K562 (cell line): ENCODE results near the gene MPPED1. TPM values are rescaled to one million over a fixed set of nuclear protein-coding genes. Genes with fewer than 3 reads are reported as not detected.

Experiments
- ATAC-seq: fragments of 200-7000 bp; cut with Tn5 transposase; 3 replicates; pipeline ENCODE4 v1.9.1; 2020; ENCODE audit warnings: moderate library complexity
- BruUV-seq: library from RNA; stranded (reverse); fragments of 400-500 nt; replicated peaks from 2 replicates; lab custom pipeline; 2021; lab: Mats Ljungman, UMichigan
- CTCF ChIA-PET: fragments of 300-600 bp; formaldehyde crosslinking; extraction: SDS; loops from one replicate; lab custom pipeline; 2021; ENCODE audit warnings: low intra/inter-chr PET ratio; lab: Yijun Ruan, JAX
- POLR2A ChIA-PET: fragments of 300-600, 350-650 bp; sonication (Branson Sonifier 250); formaldehyde crosslinking; extraction: SDS; loops from one replicate; lab custom pipeline; 2021; ENCODE audit warnings: antibody characterized with exemption, inconsistent platforms; lab: Yijun Ruan, JAX
- DNase-seq, 4 experiments: peaks; one replicate each; pipeline versions ENCODE4 v3.0.0 to v3.0.0-alpha.2; 2011 to 2018; ENCODE audit warnings: low spot score in 3 of 4, mixed read lengths in 3 of 4; ENCODE audit errors: extremely low read depth in 1 of 4
- FAIRE-seq: peaks from 2 replicates; lab custom pipeline; 2011; peaks lifted over from hg19 to GRCh38; lab: Jason Lieb, UNC
- H2AFZ ChIP-seq: 2 replicates; pipeline ENCODE4 v1.6.0; 2011; ENCODE audit warnings: low read depth, low read length, control low read depth, inconsistent platforms
- H3K27ac ChIP-seq: fragments of 200-600 bp; 3 replicates; pipeline ENCODE4 v1.8.0; 2011; ENCODE audit warnings: low read depth, mild to moderate bottlenecking, control low read depth, inconsistent platforms, low read length, moderate library complexity, mixed read lengths; ENCODE audit errors: extremely low read depth
- H3K27me3 ChIP-seq, 2 experiments: fragments of 300-600 bp in 1 of 2; 2 replicates in 1 of 2; 3 replicates in 1 of 2; pipeline versions ENCODE4 v1.6.0 to v1.8.0; 2011; ENCODE audit warnings: inconsistent platforms in 2 of 2, low read length in 2 of 2, mild to moderate bottlenecking in 1 of 2, mixed read lengths in 1 of 2, moderate library complexity in 1 of 2; ENCODE audit not compliant: control insufficient read depth in 2 of 2, insufficient read depth in 2 of 2
- H3K36me3 ChIP-seq: fragments of 300-600 bp; 3 replicates; pipeline ENCODE4 v1.8.0; 2011; ENCODE audit warnings: mild to moderate bottlenecking, low read length, inconsistent platforms; ENCODE audit not compliant: control insufficient read depth, insufficient read depth
- H3K4me1 ChIP-seq, 2 experiments: fragments of 200-600 bp in 1 of 2; replicated peaks in 1 of 2; 2 replicates in 1 of 2; 3 replicates in 1 of 2; pipeline versions ENCODE4 v1.5.1 to v1.8.0; 2011; ENCODE audit warnings: inconsistent platforms in 2 of 2, low read length in 2 of 2, mild to moderate bottlenecking in 1 of 2, mixed read lengths in 1 of 2, moderate library complexity in 1 of 2; ENCODE audit not compliant: control insufficient read depth in 2 of 2, insufficient read depth in 2 of 2
- H3K4me2 ChIP-seq: 2 replicates; pipeline ENCODE4 v1.6.1; 2011; ENCODE audit warnings: low read length, control low read depth, inconsistent platforms, mixed read lengths; ENCODE audit not compliant: insufficient read depth
- H3K4me3 ChIP-seq: fragments of 200-600 bp; sonication (generic), shearing (Covaris generic); 2 replicates; pipeline ENCODE4 v1.5.1; 2016; ENCODE audit warnings: control low read depth, inconsistent platforms
- H3K79me2 ChIP-seq: fragments of 200-600 bp; 3 replicates; pipeline ENCODE4 v1.8.0; 2011; ENCODE audit warnings: low read length, inconsistent platforms; ENCODE audit not compliant: control insufficient read depth, insufficient read depth
- H3K9ac ChIP-seq, 2 experiments: 2 replicates each; pipeline versions ENCODE4 v1.6.0 to v1.6.1; 2011; ENCODE audit warnings: low read depth in 2 of 2, low read length in 2 of 2, control low read depth in 1 of 2, inconsistent platforms in 1 of 2, mild to moderate bottlenecking in 1 of 2, mixed read lengths in 1 of 2; ENCODE audit not compliant: insufficient read depth in 1 of 2
- H3K9me1 ChIP-seq: one replicate; pipeline ENCODE4 v1.6.0; 2011; ENCODE audit warnings: inconsistent platforms, mild to moderate bottlenecking, low read length, moderate library complexity; ENCODE audit not compliant: control insufficient read depth, insufficient read depth
- H3K9me3 ChIP-seq: replicated peaks from 2 replicates; pipeline ENCODE4 v1.5.1; 2011; ENCODE audit warnings: low read depth, low read length, inconsistent platforms; ENCODE audit not compliant: control insufficient read depth, insufficient read depth
- H4K20me1 ChIP-seq: replicated peaks from 2 replicates; pipeline ENCODE4 v1.6.1; 2011; ENCODE audit warnings: low read length, inconsistent platforms, mixed read lengths; ENCODE audit not compliant: control insufficient read depth, insufficient read depth
- ETV6 ChIP-seq, 3 experiments: fragments of 150-350 bp in 1 of 3; sonication (generic) in 1 of 3; formaldehyde crosslinking in 1 of 3; IDR thresholded peaks; 2 replicates each; pipeline versions ENCODE4 v1.6.1 to v1.8.0; 2014 to 2022; ENCODE audit warnings: borderline replicate concordance in 2 of 3, low read depth in 2 of 3, antibody characterized with exemption in 1 of 3, low read length in 1 of 3, mild to moderate bottlenecking in 1 of 3, missing genetic modification reagents in 1 of 3
- MNT ChIP-seq, 2 experiments: fragments of 450-650 bp; conservative IDR thresholded peaks; 2 replicates each; pipeline ENCODE4 v1.6.1; 2017; ENCODE audit warnings: mild to moderate bottlenecking in 2 of 2, moderate library complexity in 2 of 2
- MTA2 ChIP-seq: fragments of 450-650 bp; IDR thresholded peaks from 2 replicates; pipeline ENCODE4 v1.6.1; 2016; ENCODE audit warnings: low read depth
- NCOA6 ChIP-seq: fragments of 450-650 bp; IDR thresholded peaks from 2 replicates; pipeline ENCODE4 v1.6.1; 2017; ENCODE audit warnings: mild to moderate bottlenecking
- POLR2B ChIP-seq: fragments of 450-650 bp; IDR thresholded peaks from 2 replicates; pipeline ENCODE4 v1.6.1; 2018; ENCODE audit warnings: low read depth; ENCODE audit not compliant: partially characterized antibody
- RBM39 ChIP-seq: fragments of 200-400 bp; formaldehyde crosslinking; optimal IDR thresholded peaks from 2 replicates; pipeline ENCODE3; 2018; ENCODE audit warnings: low read depth, low read length
- RCOR1 ChIP-seq, 2 experiments: IDR thresholded peaks; 2 replicates each; pipeline ENCODE4 v1.6.1; 2012; ENCODE audit warnings: low read depth in 2 of 2, low read length in 2 of 2, borderline replicate concordance in 1 of 2, improper control_type of control experiment in 1 of 2
- SMAD3 ChIP-seq: fragments of 450-650 bp; formaldehyde crosslinking; conservative IDR thresholded peaks from 2 replicates; pipeline ENCODE4 v1.4.0; 2020; ENCODE audit warnings: mild to moderate bottlenecking
- SOX6 ChIP-seq: fragments of 450-650 bp; IDR thresholded peaks from 2 replicates; pipeline ENCODE4 v1.6.1; 2014; ENCODE audit warnings: mild to moderate bottlenecking
- ZBTB8A ChIP-seq: fragments of 450-650 bp; IDR thresholded peaks from 2 replicates; pipeline ENCODE4 v1.6.1; 2018; ENCODE audit warnings: mild to moderate bottlenecking, moderate library complexity; ENCODE audit not compliant: partially characterized antibody
- ZNF280A ChIP-seq: fragments of 450-650 bp; IDR thresholded peaks from 2 replicates; pipeline ENCODE4 v1.6.1; 2018; ENCODE audit warnings: mild to moderate bottlenecking, low read depth; ENCODE audit not compliant: partially characterized antibody
- WGBS: fragments of 100-300 bp; shearing (Covaris generic); methylation state at CpG from one replicate; pipeline ENCODE4 v1.1.6; 2016; ENCODE audit warnings: low coverage, mixed read lengths; ENCODE audit not compliant: insufficient coverage; ENCODE audit errors: missing lambda C conversion rate; 5-methylcytosine and 5-hydroxymethylcytosine counted together
- in situ Hi-C: fragments of 300-500 bp; cut with MboI; formaldehyde crosslinking; loops from 4 replicates; pipeline ENCODE4 v1.15.0; 2018; ENCODE audit warnings: inconsistent platforms, mixed read lengths
- intact Hi-C: fragments of 100-400 bp; cut with micrococcal nuclease; formaldehyde crosslinking; loops from 2 replicates; pipeline ENCODE4 v1.14.2; 2022
- polyA plus RNA-seq, 8 experiments: library from polyadenylated mRNA; depleted of rRNA in 4 of 8; stranded (reverse) in 5 of 8; unstranded in 3 of 8; fragments of >200 nt; fragmentation: Nextera tagmentation in 2 of 8; fragmentation: Illumina TruSeq in 1 of 8; extraction: Ambion mirVana in 2 of 8; extraction: Trizol in 1 of 8; gene quantifications; 2 replicates each; pipeline versions ENCODE4 v1.2.1 to v1.2.3, GENCODE V29; 2011 to 2014; ENCODE audit warnings: inconsistent platforms in 1 of 8, missing spikeins in 1 of 8
- total RNA-seq, 7 experiments: library from RNA; depleted of rRNA in 6 of 7; stranded (reverse); fragments of >200 nt in 6 of 7; fragmentation: Illumina TruSeq in 2 of 7; extraction: Trizol in 2 of 7; gene quantifications; 2 replicates each; pipeline versions ENCODE4 v1.2.1 to v1.2.3, GENCODE V29; 2011 to 2021; ENCODE audit warnings: low replicate concordance in 1 of 7

Gene MPPED1
- total and polyA plus RNA-seq, 9 of the 15 experiments (the other 6 are each of a cell fraction or from before 2014, with no cell fraction given), result not detected

- H3K27ac ChIP-seq, result no peak overlapping the region
- FAIRE-seq (no peak), DNase-seq (no peak), ATAC-seq (no peak)
- no peak overlapping the region for H3K4me2 ChIP-seq
- WGBS, result 6% methylated on average over 17 of the region's 20 CpGs
- H3K9me3 ChIP-seq, result no peaks in the 10 kb centered on the region
- H3K36me3 ChIP-seq, result no peaks in the 10 kb centered on the region
- H2AFZ ChIP-seq, result no peak overlapping the region
- H3K9me1 ChIP-seq, result no peaks in the 10 kb centered on the region
- in situ Hi-C loops (no loop called here), intact Hi-C loops (no loop called here)
- ChIA-PET CTCF (no interaction called here), POLR2A (interaction anchor here (0.6 kb wide), 1 partner anchor 30 kb away, joined by 3 read pairs; no protein-coding TSS in a partner anchor)
- H4K20me1 ChIP-seq, result no peaks in the 10 kb centered on the region; the same call in 1 of the 2 replicates
- H3K4me1 ChIP-seq, result no peaks in the 10 kb centered on the region
- no peaks in the 10 kb centered on the region for H3K79me2 ChIP-seq
- H3K27me3 ChIP-seq, result peaks cover 0 to 7% of the 10 kb centered on the region in 2 experiments; a peak in 2 of 5 replicates
- no TSS peak for BruUV-seq
- no peak overlapping the region for H3K9ac ChIP-seq
- no peak for TF ChIP-seq POLR2B
- TF ChIP-seq SOX6, result no peak
- TF ChIP-seq RBM39, result no peak
- H3K4me3 ChIP-seq, result no peak overlapping the region
These were observed 73.8 kb downstream of the MPPED1 start for GRCh38 chr22:43485502-43486089.

- Histone ChIP-seq H2AFZ (no peak overlapping the region), H3K4me3 (no peak overlapping the region), H3K4me2 (no peak overlapping the region), H3K4me1 (no peaks in the 10 kb centered on the region), H3K9ac (no peak overlapping the region), H3K9me1 (no peaks in the 10 kb centered on the region), H4K20me1 (no peaks in the 10 kb centered on the region; the same call in 1 of the 2 replicates), H3K36me3 (no peaks in the 10 kb centered on the region), H3K79me2 (no peaks in the 10 kb centered on the region), H3K9me3 (no peaks in the 10 kb centered on the region), H3K27ac (no peak overlapping the region), H3K27me3 (peaks cover 0 to 7% of the 10 kb centered on the region in 2 experiments; a peak in 2 of 5 replicates)
- no TSS peak for BruUV-seq
- intact Hi-C loops (no loop called here), in situ Hi-C loops (no loop called here)
- WGBS, result under 1% methylated on average over 17 of the region's 19 CpGs
- ATAC-seq, result no peak
- no peak for FAIRE-seq
- POLR2A ChIA-PET, result interaction anchor here (0.6 kb wide), 1 partner anchor 22 kb away, joined by 4 read pairs; no protein-coding TSS in a partner anchor
- no peak for DNase-seq
- CTCF ChIA-PET, result no interaction called here
- TF ChIP-seq ETV6 (IDR thresholded peaks at IDR 0.05; ENCODE audit: borderline replicate concordance in 1 of 2, low read depth in 2 of 2, low read length in 1 of 2) (no peak), ETV6 (CRISPR knock-in tag; IDR thresholded peaks at IDR 0.05; ENCODE audit: borderline replicate concordance) (no peak), ZNF280A (no peak), SMAD3 (no peak), RCOR1 (IDR thresholded peaks at IDR 0.05; ENCODE audit: borderline replicate concordance in 1 of 2, low read depth in 2 of 2, low read length in 2 of 2) (no peak), ZBTB8A (no peak), MNT (conservative IDR thresholded peaks at IDR 0.05) (no peak), MTA2 (no peak), NCOA6 (no peak)
These were observed 75.7 kb downstream of the MPPED1 start for GRCh38 chr22:43487311-43488030.
